Measurements from ENCODE around the gene CORO1C. TPM values are rescaled to one million over a fixed set of nuclear protein-coding genes. Genes with fewer than 3 reads are reported as not detected.

CORO1C gene
- polyA plus RNA-seq, 1 donor = 68.7 TPM

- no peak for DNase-seq
Measured at GRCh38 chr12:108724054-108724889, 7.0 kb downstream of the CORO1C start.

- no peak for DNase-seq
Measured at GRCh38 chr12:108722992-108723766, 8.1 kb downstream of the CORO1C start.

- DNase-seq = no peak
Measured at GRCh38 chr12:108722463-108722862, 8.9 kb downstream of the CORO1C start.

GRCh38 chr12:108721824-108722223, 9.5 kb downstream of the CORO1C start:
- no peak for DNase-seq

- no peak for DNase-seq
Measured at GRCh38 chr12:108720757-108721514, 10.4 kb downstream of the CORO1C start.

- no peak for DNase-seq
Measured at GRCh38 chr12:108717243-108717642, 14.1 kb downstream of the CORO1C start.

GRCh38 chr12:108714866-108715265, 16.5 kb downstream of the CORO1C start:
- no peak for DNase-seq

GRCh38 chr12:108713471-108713870, 17.8 kb downstream of the CORO1C start:
- no peak for DNase-seq

GRCh38 chr12:108712925-108713203, 18.5 kb downstream of the CORO1C start:
- DNase-seq = no peak

GRCh38 chr12:108712165-108712924, 19.0 kb downstream of the CORO1C start:
- DNase-seq = no peak

- DNase-seq = no peak
Measured at GRCh38 chr12:108711489-108712164, 19.7 kb downstream of the CORO1C start.

GRCh38 chr12:108709697-108710096, 21.6 kb downstream of the CORO1C start:
- DNase-seq = no peak

- no peak for DNase-seq
Measured at GRCh38 chr12:108704527-108704926, 26.8 kb downstream of the CORO1C start.

GRCh38 chr12:108702595-108703320, 28.6 kb downstream of the CORO1C start:
- DNase-seq = no peak

GRCh38 chr12:108701779-108702441, 29.4 kb downstream of the CORO1C start:
- DNase-seq = no peak

- DNase-seq = no peak
Measured at GRCh38 chr12:108700833-108701541, 30.3 kb downstream of the CORO1C start.

GRCh38 chr12:108699955-108700563, 31.3 kb downstream of the CORO1C start:
- no peak for DNase-seq

GRCh38 chr12:108697905-108698304, 33.4 kb downstream of the CORO1C start:
- no peak for DNase-seq

GRCh38 chr12:108696996-108697290, 34.4 kb downstream of the CORO1C start:
- DNase-seq = no peak

Data from hindlimb muscle (tissue), 1 donor.